Glutamatergic neuron (in vitro differentiated cells): ENCODE data around the gene DYRK1A. TPM values are rescaled to one million over a fixed set of nuclear protein-coding genes. Genes with fewer than 3 reads are reported as not detected.
"Not testable (repeated sequence)": the region's sequence is repeated elsewhere in the genome, so short reads cannot be mapped to it uniquely, and the experiment has no call there.

Source experiments
- DNase-seq: peaks from one replicate; pipeline ENCODE4 v3.0.0; 2022
- H3K27ac Mint-ChIP-seq: one replicate; pipeline ENCODE4 v1.8.0; 2020; ENCODE audit warnings: mild to moderate bottlenecking, mixed read lengths, inconsistent platforms; ENCODE audit not compliant: unreplicated experiment
- H3K27me3 Mint-ChIP-seq: one replicate; pipeline ENCODE4 v1.8.0; 2020; ENCODE audit warnings: mild to moderate bottlenecking, moderate library complexity, mixed read lengths, inconsistent platforms; ENCODE audit not compliant: unreplicated experiment
- H3K36me3 Mint-ChIP-seq: one replicate; pipeline ENCODE4 v1.8.0; 2020; ENCODE audit warnings: mild to moderate bottlenecking, mixed read lengths, inconsistent platforms; ENCODE audit not compliant: unreplicated experiment
- H3K4me1 Mint-ChIP-seq: one replicate; pipeline ENCODE4 v1.8.0; 2020; ENCODE audit warnings: mild to moderate bottlenecking, low read depth, mixed read lengths, inconsistent platforms; ENCODE audit not compliant: unreplicated experiment
- H3K4me3 Mint-ChIP-seq: one replicate; pipeline ENCODE4 v1.8.0; 2020; ENCODE audit warnings: mild to moderate bottlenecking, mixed read lengths, inconsistent platforms; ENCODE audit not compliant: unreplicated experiment
- H3K9me3 Mint-ChIP-seq: one replicate; pipeline ENCODE4 v1.8.0; 2020; ENCODE audit warnings: mild to moderate bottlenecking, moderate library complexity, mixed read lengths, inconsistent platforms; ENCODE audit not compliant: unreplicated experiment
- CTCF ChIP-seq: fragments of 200-600 bp; sonication (generic); IDR thresholded peaks from one replicate; pipeline ENCODE4 v1.5.0; 2021; ENCODE audit not compliant: partially characterized antibody, unreplicated experiment
- total RNA-seq: library from RNA; stranded (reverse); fragmentation: NEBNext Ultra II Directional; extraction: Animal tissue kit (Norgen Biotek cat#: 25700); gene quantifications from one replicate; pipeline ENCODE4 v1.2.1, GENCODE V29; 2021; ENCODE audit not compliant: unreplicated experiment

DYRK1A gene
- total RNA-seq, 1 donor from 2014 or later, result 70.4 TPM

GRCh38 chr21:37537391-37537996, 170.9 kb downstream of the DYRK1A start:
- DNase-seq, result no peak
- Mint-ChIP-seq H3K4me1 (no peaks in the 10 kb centered on the region), H3K27ac (no peak overlapping the region), H3K36me3 (peaks cover 14% of the 10 kb centered on the region), H3K27me3 (no peaks in the 10 kb centered on the region), H3K4me3 (no peak overlapping the region), H3K9me3 (peaks cover 10% of the 10 kb centered on the region)
- TF ChIP-seq CTCF, result no peak

- Mint-ChIP-seq H3K27ac (no peak overlapping the region), H3K4me1 (no peaks in the 10 kb centered on the region), H3K27me3 (no peaks in the 10 kb centered on the region), H3K36me3 (peaks cover 14% of the 10 kb centered on the region), H3K9me3 (peaks cover 10% of the 10 kb centered on the region), H3K4me3 (no peak overlapping the region)
- no peak for TF ChIP-seq CTCF
- DNase-seq, result no peak
These were observed 172.5 kb downstream of the DYRK1A start for GRCh38 chr21:37538971-37539590.

GRCh38 chr21:37541128-37541527, 174.6 kb downstream of the DYRK1A start:
- not testable (repeated sequence) for H3K4me1 Mint-ChIP-seq, H3K36me3 Mint-ChIP-seq, H3K27me3 Mint-ChIP-seq, H3K9me3 Mint-ChIP-seq, H3K27ac Mint-ChIP-seq, H3K4me3 Mint-ChIP-seq, DNase-seq

- H3K4me3 Mint-ChIP-seq, result no peak overlapping the region
- H3K27ac Mint-ChIP-seq, result no peak overlapping the region
- no peak for TF ChIP-seq CTCF
- no peaks in the 10 kb centered on the region for H3K27me3 Mint-ChIP-seq
- H3K36me3 Mint-ChIP-seq, result no peaks in the 10 kb centered on the region
- no peaks in the 10 kb centered on the region for H3K9me3 Mint-ChIP-seq
- DNase-seq, result no peak
- no peaks in the 10 kb centered on the region for H3K4me1 Mint-ChIP-seq
These were observed 175.9 kb downstream of the DYRK1A start for GRCh38 chr21:37542512-37542911.

- H3K9me3 Mint-ChIP-seq, result no peaks in the 10 kb centered on the region
- H3K27me3 Mint-ChIP-seq, result no peaks in the 10 kb centered on the region
- no peak overlapping the region for H3K27ac Mint-ChIP-seq
- DNase-seq, result no peak
- peaks cover 5% of the 10 kb centered on the region for H3K4me1 Mint-ChIP-seq
- H3K4me3 Mint-ChIP-seq, result no peak overlapping the region
- TF ChIP-seq CTCF, result no peak
- H3K36me3 Mint-ChIP-seq, result no peaks in the 10 kb centered on the region
These were observed 179.8 kb downstream of the DYRK1A start for GRCh38 chr21:37546299-37546908.
